Stomach (tissue), 9 donors: ENCODE results near the gene PLLP. TPM values are rescaled to one million over a fixed set of nuclear protein-coding genes. Genes with fewer than 3 reads are reported as not detected.

Source experiments
- DNase-seq, 2 donors: peaks; one replicate each; pipeline versions ENCODE4 v3.0.0 to v3.0.0-alpha.2; 2013 to 2019
- H3K27ac ChIP-seq, 5 donors: fragments of 200-600 bp in 4 of 5; sonication (generic) in 4 of 5; one replicate each; pipeline ENCODE4 v1.5.1; 2013 to 2019; ENCODE audit warnings: mild to moderate bottlenecking in 1 of 5, moderate library complexity in 1 of 5
- H3K27me3 ChIP-seq, 3 donors: fragments of 200-600 bp; sonication (generic); one replicate each; pipeline ENCODE4 v1.5.1; 2017 to 2019; ENCODE audit warnings: mixed run types in 1 of 3
- H3K36me3 ChIP-seq, 4 donors: fragments of 200-600 bp; sonication (generic); 1 replicate in 3 of 4; 2 replicates in 1 of 4; pipeline ENCODE4 v1.5.1; 2016 to 2019
- H3K4me1 ChIP-seq, 4 donors: fragments of 200-600 bp; sonication (generic); one replicate each; pipeline ENCODE4 v1.5.1; 2016 to 2019
- H3K4me3 ChIP-seq, 4 donors: fragments of 200-600 bp; sonication (generic) in 3 of 4; one replicate each; pipeline ENCODE4 v1.5.1; 2016 to 2019; ENCODE audit warnings: mild to moderate bottlenecking in 1 of 4
- H3K9me3 ChIP-seq, 4 donors: fragments of 200-600 bp; sonication (generic); one replicate each; pipeline ENCODE4 v1.5.1; 2016 to 2019
- EP300 ChIP-seq: sonication (generic); formaldehyde crosslinking; IDR thresholded peaks from one replicate; pipeline ENCODE4 v1.6.1; 2017; ENCODE audit warnings: antibody characterized with exemption
- POLR2A ChIP-seq, 4 donors: fragments of 450-650 bp; IDR thresholded peaks; one replicate each; pipeline ENCODE4 v1.6.1; 2016; ENCODE audit warnings: antibody characterized with exemption in 4 of 4, control low read depth in 2 of 4, mild to moderate bottlenecking in 1 of 4, moderate library complexity in 1 of 4
- POLR2AphosphoS5 ChIP-seq, 3 donors: sonication (generic); formaldehyde crosslinking; IDR thresholded peaks; one replicate each; pipeline ENCODE4 v1.6.1; 2016; ENCODE audit warnings: antibody characterized with exemption in 3 of 3
- WGBS, 5 donors: extraction: QIAGEN DNeasy Blood & Tissue Kit in 3 of 5; methylation state at CpG; one replicate each; pipeline versions ENCODE4 v1.1.5 to v1.1.7; 2013 to 2018; 5-methylcytosine and 5-hydroxymethylcytosine counted together
- intact Hi-C: fragments of 100-400 bp; cut with DNase I; formaldehyde crosslinking; loops from one replicate; pipeline ENCODE4 v1.15.1; 2023; ENCODE audit warnings: low total_unique reads
- polyA plus RNA-seq, 3 donors: library from polyadenylated mRNA; stranded (reverse); fragments of 200-250 nt; gene quantifications; one replicate each; pipeline ENCODE4 v1.2.3, GENCODE V29; 2013
- total RNA-seq, 5 donors: library from RNA; depleted of rRNA; stranded (reverse); fragments of >200 nt; gene quantifications; one replicate each; pipeline versions ENCODE4 v1.1.0 to v1.2.3, GENCODE V29; 2014 to 2016
- TF ChIP-seq, protein P1 (sequence below), 7 experiments: fragments of 450-650 bp in 4 of 7; fragments of 200-600 bp in 3 of 7; sonication (generic) in 3 of 7; IDR thresholded peaks; one replicate each; pipeline ENCODE4 v1.5.1; 2016 to 2019; ENCODE audit warnings: antibody characterized with exemption in 7 of 7, control low read depth in 2 of 7, mild to moderate bottlenecking in 1 of 7
- donor health status: healthy with polysubstance abuse.
- donor health status: Bipolar disorder and iron deficiency.
- donor health status: healthy.

PLLP gene
- total and polyA plus RNA-seq, 8 donors = 27.4 to 190 (median 51.0) TPM

DNA sequence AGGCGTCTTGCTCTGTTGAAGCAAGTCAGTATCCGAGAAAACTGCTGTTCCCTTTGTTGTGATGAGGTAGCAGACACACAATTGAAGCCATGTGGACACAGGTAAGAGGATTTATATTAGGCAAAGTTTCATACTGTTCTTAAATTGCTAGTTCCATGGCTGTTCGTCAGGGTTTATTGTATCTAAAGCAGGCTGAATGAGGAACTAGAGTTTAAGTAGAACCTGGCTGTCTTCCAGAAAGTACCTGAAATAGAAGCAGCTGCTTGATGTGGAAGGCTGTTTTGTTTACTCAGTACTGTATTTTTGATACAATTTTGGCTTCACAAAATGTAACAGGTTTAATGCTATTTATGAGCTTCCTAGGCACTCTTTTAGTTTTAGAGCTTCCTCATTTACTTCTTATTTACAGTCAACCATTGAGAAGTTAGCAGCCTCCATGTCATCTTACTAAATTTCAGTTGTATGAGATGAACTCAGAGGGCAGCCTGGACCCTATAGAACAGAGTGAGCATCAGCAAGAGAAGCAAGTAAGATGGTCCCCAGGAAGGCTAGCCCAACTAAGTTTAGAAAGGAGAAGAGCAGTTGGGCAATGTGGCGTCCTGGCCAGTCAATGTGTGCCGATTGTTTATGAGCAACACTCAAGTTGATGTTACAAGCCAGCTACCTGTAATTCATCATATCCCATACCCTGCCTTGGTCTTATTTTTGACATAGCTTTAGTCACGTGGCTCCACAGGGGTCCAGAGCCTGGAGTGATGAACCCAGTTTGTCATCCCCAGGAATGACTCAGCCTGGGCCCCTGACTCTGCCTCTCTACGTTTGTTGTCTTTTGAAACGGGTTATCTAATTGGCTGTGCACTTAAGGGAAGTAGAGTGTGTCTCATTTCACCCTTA lies 49.1 kb downstream of the PLLP start:
- Histone ChIP-seq H3K4me1 (peaks cover 0 to 7% (median 1%) of the 10 kb centered on the region in 4 donors), H3K9me3 (no peaks in the 10 kb centered on the region), H3K4me3 (no peak overlapping the region), H3K27me3 (no peaks in the 10 kb centered on the region), H3K36me3 (peaks cover 50 to 100% (median 98%) of the 10 kb centered on the region in 4 donors), H3K27ac (peak overlapping the region in 1 of 5 donors; percentile 10)
- peak in 1 of 2 donors; percentile 51 for DNase-seq
- intact Hi-C loops = no loop called here
- WGBS, 5 donors = 60 to 74% (median 62%) methylated on average over 8 of the region's 8 CpGs
- TF ChIP-seq POLR2A (IDR thresholded peaks at IDR 0.05) (no peak), POLR2AphosphoS5 (IDR thresholded peaks at IDR 0.05) (no peak), EP300 (no peak)
- TF ChIP-seq, protein P1, sequence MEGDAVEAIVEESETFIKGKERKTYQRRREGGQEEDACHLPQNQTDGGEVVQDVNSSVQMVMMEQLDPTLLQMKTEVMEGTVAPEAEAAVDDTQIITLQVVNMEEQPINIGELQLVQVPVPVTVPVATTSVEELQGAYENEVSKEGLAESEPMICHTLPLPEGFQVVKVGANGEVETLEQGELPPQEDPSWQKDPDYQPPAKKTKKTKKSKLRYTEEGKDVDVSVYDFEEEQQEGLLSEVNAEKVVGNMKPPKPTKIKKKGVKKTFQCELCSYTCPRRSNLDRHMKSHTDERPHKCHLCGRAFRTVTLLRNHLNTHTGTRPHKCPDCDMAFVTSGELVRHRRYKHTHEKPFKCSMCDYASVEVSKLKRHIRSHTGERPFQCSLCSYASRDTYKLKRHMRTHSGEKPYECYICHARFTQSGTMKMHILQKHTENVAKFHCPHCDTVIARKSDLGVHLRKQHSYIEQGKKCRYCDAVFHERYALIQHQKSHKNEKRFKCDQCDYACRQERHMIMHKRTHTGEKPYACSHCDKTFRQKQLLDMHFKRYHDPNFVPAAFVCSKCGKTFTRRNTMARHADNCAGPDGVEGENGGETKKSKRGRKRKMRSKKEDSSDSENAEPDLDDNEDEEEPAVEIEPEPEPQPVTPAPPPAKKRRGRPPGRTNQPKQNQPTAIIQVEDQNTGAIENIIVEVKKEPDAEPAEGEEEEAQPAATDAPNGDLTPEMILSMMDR (IDR thresholded peaks at IDR 0.05) = no peak

DNA sequence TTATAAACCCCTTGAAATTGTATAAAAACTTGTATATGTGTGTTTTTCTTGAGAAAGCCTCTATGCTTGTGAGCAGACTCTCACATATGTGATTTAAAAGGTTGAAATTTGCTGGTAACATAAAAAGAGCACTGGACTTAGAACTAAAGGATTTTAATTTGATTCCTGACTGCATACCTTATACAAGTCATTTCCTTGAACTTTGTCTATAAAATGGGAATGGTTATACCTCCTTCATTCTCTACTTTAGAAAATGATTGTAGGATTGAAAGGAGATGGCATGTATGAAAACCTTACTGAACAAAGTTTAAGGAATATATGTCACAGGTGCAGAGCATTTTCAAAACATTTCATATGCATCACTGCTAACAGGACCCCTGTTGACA lies 49.8 kb downstream of the PLLP start:
- peaks cover 0 to 7% (median 1%) of the 10 kb centered on the region in 4 donors for H3K4me1 ChIP-seq
- H3K27ac ChIP-seq = peak overlapping the region in 1 of 5 donors; percentile 10
- DNase-seq = no peak
- no peak for TF ChIP-seq POLR2A (IDR thresholded peaks at IDR 0.05)
- TF ChIP-seq, protein P1 (IDR thresholded peaks at IDR 0.05) = no peak
- TF ChIP-seq POLR2AphosphoS5 (IDR thresholded peaks at IDR 0.05) = no peak
- no peak for TF ChIP-seq EP300
- intact Hi-C loops = no loop called here
- peaks cover 54 to 100% (median 99%) of the 10 kb centered on the region in 4 donors for H3K36me3 ChIP-seq
- no peak overlapping the region for H3K4me3 ChIP-seq
- no peaks in the 10 kb centered on the region for H3K9me3 ChIP-seq
- H3K27me3 ChIP-seq = no peaks in the 10 kb centered on the region

DNA sequence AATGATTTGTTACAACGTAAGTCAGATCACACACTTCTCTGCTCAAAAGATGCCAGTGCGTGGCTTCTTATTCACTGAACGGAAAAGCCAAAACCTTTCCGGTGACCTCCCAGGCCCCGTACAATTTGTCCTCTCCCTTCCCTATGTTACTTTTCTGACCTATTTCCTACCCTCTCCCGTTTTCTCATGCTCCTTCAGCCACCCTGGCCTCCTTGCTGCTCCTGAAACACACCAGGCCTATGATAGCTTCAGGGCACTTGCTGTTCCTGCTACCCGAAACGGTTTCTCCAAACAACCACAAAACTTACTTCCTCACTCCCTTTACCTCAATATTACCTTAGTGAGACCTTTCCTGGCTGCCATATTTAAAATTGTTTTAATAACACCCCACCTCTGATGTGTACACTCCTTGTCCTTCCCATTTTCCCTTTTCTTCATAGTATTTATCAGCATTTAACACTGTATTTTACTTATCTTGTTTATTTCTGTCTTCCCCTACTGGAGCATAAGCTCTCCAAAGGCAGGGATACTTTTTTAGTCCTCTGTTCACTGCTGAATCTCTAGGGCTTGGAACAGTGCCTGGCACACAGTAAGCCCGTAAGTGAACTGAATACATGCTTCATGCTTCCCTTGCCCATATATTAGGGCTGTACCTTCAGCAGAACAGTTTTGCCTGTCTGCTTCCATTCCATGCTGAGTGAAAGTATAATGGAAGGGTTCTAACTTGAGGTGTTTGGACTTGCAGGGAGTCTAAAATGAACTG lies 50.3 kb downstream of the PLLP start:
- intact Hi-C loops = no loop called here
- H3K4me1 ChIP-seq = peaks cover 0 to 7% (median 1%) of the 10 kb centered on the region in 4 donors
- no peak overlapping the region for H3K27ac ChIP-seq
- 87 to 93% (median 91%) methylated on average over 9 of the region's 9 CpGs for whole genome bisulfite sequencing, 5 donors
- TF ChIP-seq POLR2AphosphoS5 (IDR thresholded peaks at IDR 0.05) (no peak), POLR2A (IDR thresholded peaks at IDR 0.05) (no peak), EP300 (no peak)
- TF ChIP-seq, protein P1 (IDR thresholded peaks at IDR 0.05) = no peak
- DNase-seq = no peak
- H3K36me3 ChIP-seq = peaks cover 54 to 100% (median 99%) of the 10 kb centered on the region in 4 donors
- H3K27me3 ChIP-seq = no peaks in the 10 kb centered on the region
- no peak overlapping the region for H3K4me3 ChIP-seq
- no peaks in the 10 kb centered on the region for H3K9me3 ChIP-seq

DNA sequence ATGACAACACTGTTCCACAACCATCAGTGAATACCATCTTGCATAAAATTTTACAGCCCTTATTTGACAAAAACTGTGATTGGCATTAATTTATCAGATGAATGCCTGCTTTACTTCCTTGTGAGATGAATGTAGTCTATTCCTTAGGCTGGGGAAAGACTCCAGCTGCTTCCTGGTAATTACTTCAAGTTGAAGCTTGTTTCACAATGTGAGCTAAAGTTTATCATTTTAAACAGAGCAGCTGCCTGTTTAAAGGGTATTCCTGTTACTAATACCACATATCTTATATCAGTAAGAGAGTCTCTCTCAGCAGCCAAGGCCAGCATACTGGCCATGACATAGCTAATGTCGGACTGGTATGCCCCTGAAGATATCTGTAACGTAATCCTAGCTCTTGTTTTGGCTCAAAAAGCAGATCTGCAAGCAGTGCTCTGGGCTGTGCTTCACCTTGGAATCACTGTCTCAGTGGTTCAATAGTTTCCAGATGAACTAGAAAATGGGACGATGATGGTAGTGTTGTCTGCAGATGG lies 52.6 kb downstream of the PLLP start:
- Histone ChIP-seq H3K9me3 (no peaks in the 10 kb centered on the region), H3K4me1 (peaks cover 0 to 7% (median 1%) of the 10 kb centered on the region in 4 donors), H3K36me3 (peaks cover 55 to 100% (median 98%) of the 10 kb centered on the region in 4 donors), H3K4me3 (no peak overlapping the region), H3K27me3 (no peaks in the 10 kb centered on the region), H3K27ac (no peak overlapping the region)
- DNase-seq = no peak
- intact Hi-C loops = no loop called here
- WGBS, 5 donors = 78 to 94% (median 91%) methylated on average over 3 of the region's 3 CpGs
- no peak for TF ChIP-seq POLR2AphosphoS5 (IDR thresholded peaks at IDR 0.05)
- TF ChIP-seq, protein P1 (IDR thresholded peaks at IDR 0.05) = no peak
- no peak for TF ChIP-seq EP300
- no peak for TF ChIP-seq POLR2A (IDR thresholded peaks at IDR 0.05)
